ENCODE measurements around the gene ARHGAP40. TPM values are rescaled to one million over a fixed set of nuclear protein-coding genes. Genes with fewer than 3 reads are reported as not detected.
"Not testable (repeated sequence)": the region's sequence is repeated elsewhere in the genome, so short reads cannot be mapped to it uniquely, and the experiment has no call there.

Gene ARHGAP40
- total RNA-seq, 1 donor = not detected

DNA sequence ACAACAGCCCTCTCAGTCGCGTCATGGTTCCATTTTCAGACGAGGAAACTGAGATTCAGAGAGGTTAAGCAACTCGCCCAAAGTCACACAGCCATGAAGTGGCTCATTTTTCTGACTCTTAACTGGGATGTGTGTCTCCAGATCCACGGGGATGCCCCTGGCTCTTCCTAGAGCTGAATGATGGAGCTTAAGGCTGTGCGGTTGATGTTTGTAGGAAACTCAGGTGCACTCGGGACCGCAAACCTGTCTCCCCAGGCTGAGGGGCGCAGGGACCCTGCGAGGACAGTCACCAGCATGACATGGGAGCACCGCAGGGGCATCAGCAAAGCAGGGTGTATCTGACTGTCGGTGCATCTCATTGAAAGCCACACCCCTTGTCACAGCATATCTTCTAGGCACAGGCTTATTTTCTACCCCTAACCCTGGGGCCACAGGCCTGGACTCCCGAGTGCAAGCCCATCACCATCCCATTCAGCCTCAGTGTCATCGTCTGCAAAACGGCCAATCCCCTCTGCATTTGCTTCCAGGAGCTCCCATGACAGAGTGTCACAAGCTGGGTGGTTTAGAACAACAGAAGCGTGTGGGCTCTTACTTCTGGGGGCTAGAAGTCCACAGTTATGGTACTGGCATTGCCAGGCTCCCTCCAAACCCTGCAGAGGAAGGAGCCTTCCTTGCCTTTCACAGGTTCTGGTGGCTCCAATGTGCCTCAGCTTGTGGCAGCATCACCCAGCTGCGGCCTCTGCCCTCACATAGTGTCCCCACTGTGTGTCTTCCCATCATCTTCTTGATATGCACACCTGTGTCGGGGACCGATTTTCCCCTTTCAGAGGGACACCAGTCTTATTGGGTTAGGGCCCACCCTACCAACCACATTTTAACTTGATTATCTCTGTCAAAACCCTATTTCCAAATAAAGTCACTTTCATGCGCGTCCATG, 9.9 kb upstream of the ARHGAP40 start:
- TF ChIP-seq, protein P1, sequence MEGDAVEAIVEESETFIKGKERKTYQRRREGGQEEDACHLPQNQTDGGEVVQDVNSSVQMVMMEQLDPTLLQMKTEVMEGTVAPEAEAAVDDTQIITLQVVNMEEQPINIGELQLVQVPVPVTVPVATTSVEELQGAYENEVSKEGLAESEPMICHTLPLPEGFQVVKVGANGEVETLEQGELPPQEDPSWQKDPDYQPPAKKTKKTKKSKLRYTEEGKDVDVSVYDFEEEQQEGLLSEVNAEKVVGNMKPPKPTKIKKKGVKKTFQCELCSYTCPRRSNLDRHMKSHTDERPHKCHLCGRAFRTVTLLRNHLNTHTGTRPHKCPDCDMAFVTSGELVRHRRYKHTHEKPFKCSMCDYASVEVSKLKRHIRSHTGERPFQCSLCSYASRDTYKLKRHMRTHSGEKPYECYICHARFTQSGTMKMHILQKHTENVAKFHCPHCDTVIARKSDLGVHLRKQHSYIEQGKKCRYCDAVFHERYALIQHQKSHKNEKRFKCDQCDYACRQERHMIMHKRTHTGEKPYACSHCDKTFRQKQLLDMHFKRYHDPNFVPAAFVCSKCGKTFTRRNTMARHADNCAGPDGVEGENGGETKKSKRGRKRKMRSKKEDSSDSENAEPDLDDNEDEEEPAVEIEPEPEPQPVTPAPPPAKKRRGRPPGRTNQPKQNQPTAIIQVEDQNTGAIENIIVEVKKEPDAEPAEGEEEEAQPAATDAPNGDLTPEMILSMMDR (IDR thresholded peaks at IDR 0.05; ENCODE audit: insufficient read depth, low read depth, low read length) = no peak
- H3K4me3 ChIP-seq (ENCODE audit: low read depth, low read length) = no peak overlapping the region
- no peak for DNase-seq (ENCODE audit: low read depth)

DNA sequence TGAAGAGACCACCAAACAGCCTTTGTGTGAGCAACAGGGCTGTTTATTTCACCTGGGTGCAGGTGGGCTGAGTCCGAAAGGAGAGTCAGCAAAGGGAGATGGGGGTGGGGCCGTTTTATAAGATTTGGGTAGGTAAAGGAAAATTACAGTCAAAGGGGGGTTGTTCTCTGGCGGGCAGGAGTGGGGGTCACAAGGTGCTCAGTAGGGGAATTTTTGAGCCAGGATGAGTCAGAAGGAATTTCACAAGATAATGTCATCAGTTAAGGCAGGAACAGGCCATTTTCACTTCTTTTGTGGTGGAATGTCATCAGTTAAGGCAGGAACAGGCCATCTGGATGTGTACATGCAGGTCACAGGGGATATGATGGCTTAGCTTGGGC, 9.2 kb upstream of the ARHGAP40 start:
- H3K4me3 ChIP-seq (ENCODE audit: low read depth, low read length) = not testable (repeated sequence)

DNA sequence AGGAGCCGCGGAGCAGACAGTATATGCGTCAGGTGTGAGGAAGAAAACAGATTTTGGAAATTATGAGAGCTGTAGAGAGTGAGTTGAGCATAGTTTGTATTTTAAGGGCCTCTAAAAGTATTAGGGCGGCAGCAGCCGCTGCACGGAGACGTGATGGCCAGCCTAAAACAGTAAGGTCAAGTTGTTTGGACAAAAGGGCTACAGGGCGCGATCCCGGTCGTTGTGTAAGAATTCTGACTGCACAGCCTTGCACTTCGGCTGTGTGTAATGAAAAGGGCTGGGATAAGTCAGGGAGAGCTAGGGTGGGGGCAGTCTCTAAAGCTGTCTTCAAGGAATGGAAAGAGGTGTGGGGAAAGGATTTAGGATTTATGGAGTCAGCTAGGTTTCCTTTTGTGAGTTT, 7.3 kb upstream of the ARHGAP40 start:
- DNase-seq (ENCODE audit: low read depth); H3K4me3 ChIP-seq (ENCODE audit: low read depth, low read length): not testable (repeated sequence)

More for the DNA sequence above, 9.2 kb upstream of the ARHGAP40 start:
- peak; percentile 38 for DNase-seq (ENCODE audit: low read depth)

DNA sequence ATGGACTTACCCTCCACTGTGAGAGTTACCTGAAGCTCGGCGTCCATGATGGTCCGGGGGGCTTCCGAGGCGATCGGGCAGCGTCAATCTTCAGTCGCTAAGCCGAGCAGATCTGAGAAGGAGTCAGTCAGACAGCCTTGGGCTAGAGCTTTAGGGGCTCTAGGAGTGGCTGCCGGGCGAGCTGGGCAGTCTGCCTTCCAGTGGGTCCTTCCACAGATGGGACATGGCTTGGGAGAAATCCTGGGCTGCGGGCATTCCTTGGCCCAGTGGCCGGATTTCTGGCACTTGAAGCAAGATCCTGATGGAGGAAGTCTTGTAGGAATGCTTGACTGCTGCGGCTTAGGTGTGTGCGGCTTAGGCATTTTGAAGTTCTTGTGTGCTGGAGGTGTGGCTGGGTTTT, 5.7 kb upstream of the ARHGAP40 start:
- not testable (repeated sequence) for DNase-seq (ENCODE audit: low read depth); H3K4me3 ChIP-seq (ENCODE audit: low read depth, low read length)

DNA sequence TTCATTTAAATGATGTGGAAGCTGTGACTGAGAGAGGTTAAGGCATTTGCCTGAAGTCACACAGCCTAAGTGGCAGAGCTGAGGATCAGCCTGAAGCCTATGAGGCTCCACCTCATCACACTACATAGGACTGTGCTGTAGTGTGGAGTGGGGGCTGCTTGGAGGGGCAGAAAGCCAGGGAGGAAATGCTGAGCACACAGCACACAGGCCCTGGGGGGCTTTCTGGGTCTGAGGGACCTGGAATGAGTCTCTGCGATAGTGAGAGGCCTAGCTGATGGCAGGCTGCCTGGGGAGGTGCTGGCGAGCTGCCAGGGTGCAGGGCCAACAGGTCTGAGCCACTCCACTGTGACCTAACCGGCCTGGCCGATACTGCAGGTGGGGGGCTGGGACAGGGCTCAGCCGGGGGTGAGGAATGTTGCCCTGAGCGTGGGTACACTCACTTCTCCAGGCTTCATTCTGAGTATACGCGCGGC, 2.2 kb upstream of the ARHGAP40 start:
- TF ChIP-seq, protein P1 (IDR thresholded peaks at IDR 0.05; ENCODE audit: insufficient read depth, low read depth, low read length) = no peak
- no peak overlapping the region for H3K4me3 ChIP-seq (ENCODE audit: low read depth, low read length)
- no peak for DNase-seq (ENCODE audit: low read depth)

DNA sequence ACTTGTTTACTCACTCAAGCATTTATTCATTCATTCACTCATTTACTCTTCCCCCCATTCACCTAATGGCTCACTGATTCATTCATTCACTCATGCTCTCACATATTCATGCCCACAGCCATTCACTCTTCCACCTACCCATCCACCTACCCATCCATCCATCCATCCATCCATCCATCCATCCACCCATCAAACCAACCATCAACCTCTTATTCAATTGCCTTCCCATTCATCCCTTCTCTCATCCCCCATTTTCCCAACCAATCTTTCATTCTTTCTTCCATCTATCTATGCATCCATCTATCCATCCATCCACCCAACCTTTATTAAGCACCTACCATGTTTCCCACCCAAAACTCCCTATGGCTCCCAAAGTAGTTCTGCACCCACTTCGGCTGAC, 1.6 kb upstream of the ARHGAP40 start:
- no peak for DNase-seq (ENCODE audit: low read depth)
- no peak overlapping the region for H3K4me3 ChIP-seq (ENCODE audit: low read depth, low read length)
- TF ChIP-seq, protein P1 (IDR thresholded peaks at IDR 0.05; ENCODE audit: insufficient read depth, low read depth, low read length) = no peak

DNA sequence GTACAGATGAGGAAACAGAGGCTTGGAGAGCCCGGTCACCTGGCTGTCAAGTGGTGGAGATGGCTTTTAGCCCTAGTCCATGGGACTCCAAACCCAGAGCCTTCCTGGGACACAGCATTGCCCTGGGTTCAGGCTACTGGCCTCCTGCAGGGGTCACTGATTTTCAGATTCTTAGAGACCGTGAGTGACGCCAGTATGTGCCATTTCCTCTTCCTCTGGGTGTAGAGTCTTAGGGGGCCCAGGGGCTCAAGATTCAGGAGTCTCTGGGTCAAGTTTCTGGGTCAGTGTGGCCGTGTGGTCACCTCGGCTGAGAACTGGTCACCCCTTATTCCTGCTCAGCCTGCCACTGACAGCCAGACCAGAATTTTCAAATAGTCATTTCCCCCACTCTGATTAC, 574 bp downstream of the ARHGAP40 start:
- TF ChIP-seq, protein P1 (IDR thresholded peaks at IDR 0.05; ENCODE audit: insufficient read depth, low read depth, low read length) = no peak
- no peak for DNase-seq (ENCODE audit: low read depth)
- H3K4me3 ChIP-seq (ENCODE audit: low read depth, low read length) = no peak overlapping the region

DNA sequence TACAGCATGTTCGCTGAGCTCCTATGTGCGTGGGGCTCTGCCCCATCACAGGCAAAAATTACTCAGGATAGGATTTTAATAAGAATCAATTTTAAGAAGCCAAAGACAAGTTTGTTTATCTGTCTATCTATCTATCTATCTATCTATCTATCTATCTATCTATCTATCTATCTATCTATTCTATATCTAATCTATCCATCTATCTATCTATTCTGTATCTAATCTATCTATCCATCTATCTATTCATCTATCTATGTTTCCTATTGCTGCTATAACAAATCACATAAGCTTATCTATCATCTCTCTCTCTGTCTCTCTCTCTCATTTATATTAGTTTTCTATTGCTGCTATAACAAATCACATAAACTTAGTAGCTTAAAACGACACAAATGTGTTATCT, 1.7 kb downstream of the ARHGAP40 start:
- DNase-seq (ENCODE audit: low read depth) = no peak
- TF ChIP-seq, protein P1 (IDR thresholded peaks at IDR 0.05; ENCODE audit: insufficient read depth, low read depth, low read length) = no peak
- H3K4me3 ChIP-seq (ENCODE audit: low read depth, low read length) = no peak overlapping the region
